BLaER1 treated with 17β-estradiol and CSF1 and Interleukin-3, amounts not matched to agents 10 nM and 100 nM (cell line): ENCODE results near the gene ASMT.
"Not testable (repeated sequence)": the region's sequence is repeated elsewhere in the genome, so short reads cannot be mapped to it uniquely, and the experiment has no call there.

Source experiments
- H3K27ac ChIP-seq, 11 experiments: shearing (Covaris generic); formaldehyde crosslinking; 2 replicates each; pipeline ENCODE4 v1.8.1; 2022
- H3K27me3 ChIP-seq, 11 experiments: shearing (Covaris generic); formaldehyde crosslinking; 2 replicates each; pipeline ENCODE4 v1.8.1; 2022
- H3K36me3 ChIP-seq, 11 experiments: shearing (Covaris generic); formaldehyde crosslinking; 2 replicates each; pipeline ENCODE4 v1.8.1; 2022
- H3K4me1 ChIP-seq, 10 experiments: shearing (Covaris generic); formaldehyde crosslinking; 2 replicates each; pipeline ENCODE4 v1.8.1; 2022
- H3K4me2 ChIP-seq, 11 experiments: shearing (Covaris generic); formaldehyde crosslinking; 2 replicates each; pipeline ENCODE4 v1.8.1; 2022
- H3K4me3 ChIP-seq, 10 experiments: shearing (Covaris generic); formaldehyde crosslinking; 2 replicates each; pipeline ENCODE4 v1.8.1; 2022
- H3K9ac ChIP-seq, 11 experiments: shearing (Covaris generic); formaldehyde crosslinking; 2 replicates each; pipeline ENCODE4 v1.8.1; 2022
- H3K9me3 ChIP-seq, 11 experiments: shearing (Covaris generic); formaldehyde crosslinking; replicated peaks in 1 of 11; 2 replicates each; pipeline ENCODE4 v1.8.1; 2022
- H4K20me1 ChIP-seq, 11 experiments: shearing (Covaris generic); formaldehyde crosslinking; 2 replicates each; pipeline ENCODE4 v1.8.1; 2022
- Cebpa-rat ChIP-seq, 11 experiments: shearing (Covaris generic); IDR thresholded peaks; 2 replicates each; pipeline ENCODE4 v1.8.1; 2022

ASMT gene

GRCh38 chrX:1614927-1615326 is at the start of gene ASMT:
TSS of gene ASMT (plus strand) at chrX:1615059. CDS start at chrX:1615200, 141 bp downstream.
- TF ChIP-seq Cebpa-rat (IDR thresholded peaks at IDR 0.05) = no peak
- Histone ChIP-seq H3K4me2 (no peak within 1 kb of the TSS), H3K36me3 (no peaks in the 10 kb centered on the region)

DNA sequence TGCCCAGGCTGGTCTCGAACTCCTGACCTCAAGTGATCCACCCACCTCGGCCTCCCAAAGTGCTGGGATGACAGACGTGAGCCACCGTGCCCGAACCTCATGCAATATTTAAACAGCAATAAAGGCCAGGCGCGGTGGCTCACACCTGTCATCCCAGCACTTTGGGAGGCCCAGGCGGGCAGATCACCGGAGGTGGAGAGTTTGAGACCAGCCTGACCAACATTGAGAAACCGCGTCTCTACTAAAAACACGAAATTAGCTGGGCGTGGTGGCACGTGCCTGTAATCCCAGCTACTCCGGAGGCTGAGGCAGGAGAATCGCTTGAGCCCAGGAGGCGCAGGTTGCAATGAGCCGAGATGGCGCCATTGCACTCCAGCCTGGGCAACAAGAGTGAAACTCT is 40.7 kb upstream of the ASMT start:
- not testable (repeated sequence) for H3K4me3 ChIP-seq, H4K20me1 ChIP-seq, H3K27me3 ChIP-seq, H3K9ac ChIP-seq, H3K36me3 ChIP-seq, H3K27ac ChIP-seq, H3K4me2 ChIP-seq
- H3K9me3 ChIP-seq = peaks cover 0 to 23% (median 4%) of the 10 kb centered on the region in 11 experiments; a peak in 7 of 22 replicates
- H3K4me1 ChIP-seq = peaks cover 17 to 38% (median 31%) of the 10 kb centered on the region in 10 experiments

More at GRCh38 chrX:1614927-1615326, at the start of gene ASMT:
- peaks cover 0 to 11% (median 0%) of the 10 kb centered on the region in 11 experiments; a peak in 6 of 22 replicates for H3K27me3 ChIP-seq
- H3K27ac ChIP-seq = no peak within 1 kb of the TSS
- no peak within 1 kb of the TSS for H3K4me3 ChIP-seq
- no peaks in the 10 kb centered on the region for H4K20me1 ChIP-seq
- H3K4me1 ChIP-seq = peaks cover 5 to 19% (median 14%) of the 10 kb centered on the region in 10 experiments; a peak in 18 of 20 replicates
- H3K9me3 ChIP-seq = peaks cover 0 to 5% (median 0%) of the 10 kb centered on the region in 11 experiments; a peak in 3 of 22 replicates
- H3K9ac ChIP-seq = no peak within 1 kb of the TSS

- no peak overlapping the region for H3K4me3 ChIP-seq
- H3K36me3 ChIP-seq = no peaks in the 10 kb centered on the region
- TF ChIP-seq Cebpa-rat (IDR thresholded peaks at IDR 0.05) = no peak
- no peaks in the 10 kb centered on the region for H4K20me1 ChIP-seq
- peaks cover 0 to 23% (median 4%) of the 10 kb centered on the region in 11 experiments; a peak in 6 of 22 replicates for H3K9me3 ChIP-seq
- H3K27ac ChIP-seq = no peak overlapping the region
- peak overlapping the region; percentile 0 to 44 (median 39); a peak in 16 of 22 replicates for H3K4me2 ChIP-seq
- H3K9ac ChIP-seq = no peak overlapping the region
- H3K27me3 ChIP-seq = no peaks in the 10 kb centered on the region
- H3K4me1 ChIP-seq = peaks cover 9 to 21% (median 15%) of the 10 kb centered on the region in 10 experiments; a peak in 19 of 20 replicates
Measured at GRCh38 chrX:1576201-1576992, 38.5 kb upstream of the ASMT start.

- Histone ChIP-seq H3K4me2 (no peak overlapping the region), H4K20me1 (no peaks in the 10 kb centered on the region), H3K9ac (no peak overlapping the region), H3K36me3 (no peaks in the 10 kb centered on the region), H3K27me3 (no peaks in the 10 kb centered on the region), H3K9me3 (peaks cover 0 to 16% (median 1%) of the 10 kb centered on the region in 11 experiments; a peak in 6 of 22 replicates), H3K4me3 (no peak overlapping the region), H3K27ac (no peak overlapping the region), H3K4me1 (peaks cover 8 to 18% (median 14%) of the 10 kb centered on the region in 10 experiments; a peak in 17 of 20 replicates)
- TF ChIP-seq Cebpa-rat (IDR thresholded peaks at IDR 0.05) = no peak
Measured at GRCh38 chrX:1577845-1578244, 37.0 kb upstream of the ASMT start.

DNA sequence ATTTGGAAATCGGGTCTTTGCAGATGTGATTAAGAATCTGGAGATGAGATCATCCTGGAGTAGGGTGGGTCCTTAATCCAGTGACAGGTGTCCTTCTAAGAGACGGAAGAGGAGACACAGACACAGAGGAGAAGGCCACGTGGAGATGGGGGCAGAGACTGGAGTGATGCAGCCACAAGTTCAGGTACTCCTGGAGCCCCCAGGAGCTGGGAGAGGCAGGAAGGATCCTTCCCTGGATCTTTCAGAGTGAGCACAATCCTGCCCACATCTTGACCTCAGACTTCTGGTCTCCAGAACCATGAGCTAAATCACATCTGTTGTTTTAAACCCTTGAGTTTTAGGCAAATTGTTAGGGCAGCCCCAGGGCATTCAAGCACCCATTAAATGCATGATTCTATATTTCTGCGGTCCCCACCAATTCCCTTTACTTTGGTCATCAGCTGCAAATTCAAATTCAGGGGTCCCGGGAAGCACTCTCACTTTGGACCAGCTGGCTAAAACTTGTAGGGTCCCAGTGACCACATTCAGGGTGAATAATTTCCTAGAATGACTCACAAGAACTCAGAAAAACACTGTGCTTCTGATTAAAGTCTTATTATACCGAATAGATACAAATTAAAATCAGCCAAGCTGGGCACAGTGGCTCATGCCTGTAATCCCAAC is 36.2 kb upstream of the ASMT start:
- H3K4me3 ChIP-seq = no peak overlapping the region
- H3K27ac ChIP-seq = no peak overlapping the region
- H3K4me2 ChIP-seq = peak overlapping the region in 1 of 11 experiments; percentile 21; a peak in 1 of 22 replicates
- H4K20me1 ChIP-seq = no peaks in the 10 kb centered on the region
- H3K9ac ChIP-seq = no peak overlapping the region
- peaks cover 0 to 11% (median 0%) of the 10 kb centered on the region in 11 experiments; a peak in 1 of 22 replicates for H3K9me3 ChIP-seq
- no peaks in the 10 kb centered on the region for H3K36me3 ChIP-seq
- peaks cover 8 to 22% (median 17%) of the 10 kb centered on the region in 10 experiments; a peak in 17 of 20 replicates for H3K4me1 ChIP-seq
- H3K27me3 ChIP-seq = no peaks in the 10 kb centered on the region
- no peak for TF ChIP-seq Cebpa-rat (IDR thresholded peaks at IDR 0.05)

GRCh38 chrX:1581132-1581531 is 33.7 kb upstream of the ASMT start:
- peaks cover 6 to 20% (median 14%) of the 10 kb centered on the region in 10 experiments; a peak in 17 of 20 replicates for H3K4me1 ChIP-seq
- no peak overlapping the region for H3K9ac ChIP-seq
- no peak overlapping the region for H3K4me3 ChIP-seq
- H3K36me3 ChIP-seq = no peaks in the 10 kb centered on the region
- H3K4me2 ChIP-seq = no peak overlapping the region
- H3K9me3 ChIP-seq = no peaks in the 10 kb centered on the region
- no peak overlapping the region for H3K27ac ChIP-seq
- H4K20me1 ChIP-seq = no peaks in the 10 kb centered on the region
- no peaks in the 10 kb centered on the region for H3K27me3 ChIP-seq
- no peak for TF ChIP-seq Cebpa-rat (IDR thresholded peaks at IDR 0.05)

DNA sequence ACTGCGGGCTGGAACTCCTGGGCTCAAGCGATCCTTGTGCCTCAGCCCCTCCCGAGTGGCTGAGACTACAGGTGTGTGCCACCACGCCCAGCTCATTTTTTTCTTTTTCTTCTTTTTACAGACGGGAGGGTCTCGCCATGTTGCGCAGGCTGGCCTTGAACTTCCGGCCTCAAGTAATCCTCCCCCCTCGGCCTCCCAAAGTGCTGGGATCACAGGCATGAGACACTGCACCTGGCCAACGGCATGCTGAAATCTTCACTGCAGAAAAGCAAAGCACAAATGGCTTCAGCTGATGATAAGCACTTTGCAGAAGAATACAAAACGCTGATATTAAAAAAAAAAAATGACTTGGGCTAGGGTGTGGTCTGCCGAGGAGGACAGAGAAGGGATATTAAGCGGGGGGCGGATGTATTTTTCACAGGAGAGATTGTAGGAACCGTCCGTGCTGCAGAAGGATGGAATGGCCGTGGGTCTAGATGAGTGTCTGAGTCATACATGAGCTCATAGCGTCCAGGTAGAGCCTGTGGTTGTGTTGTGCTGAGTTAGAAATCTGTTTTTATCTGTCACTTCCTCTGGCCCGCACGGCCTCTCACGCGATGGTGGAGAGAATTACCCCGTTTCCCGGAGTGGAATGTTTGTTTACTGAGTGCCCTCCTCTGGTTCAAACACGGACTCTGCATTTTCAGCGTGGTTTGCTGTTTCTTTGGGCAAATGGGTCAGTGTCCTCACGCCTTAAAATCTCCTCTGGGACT is 32.0 kb upstream of the ASMT start:
- TF ChIP-seq Cebpa-rat (IDR thresholded peaks at IDR 0.05) = no peak
- Histone ChIP-seq H4K20me1 (no peaks in the 10 kb centered on the region), H3K36me3 (no peaks in the 10 kb centered on the region), H3K9me3 (no peaks in the 10 kb centered on the region), H3K4me3 (no peak overlapping the region), H3K4me1 (peaks cover 0 to 21% (median 11%) of the 10 kb centered on the region in 10 experiments; a peak in 16 of 20 replicates), H3K4me2 (peak overlapping the region in 4 of 11 experiments; percentile 13 to 48 (median 33); a peak in 7 of 22 replicates), H3K27me3 (no peaks in the 10 kb centered on the region), H3K9ac (no peak overlapping the region), H3K27ac (no peak overlapping the region)

- Histone ChIP-seq H3K36me3 (no peaks in the 10 kb centered on the region), H3K4me3 (no peak overlapping the region), H3K9ac (no peak overlapping the region), H3K4me2 (no peak overlapping the region), H4K20me1 (no peaks in the 10 kb centered on the region), H3K9me3 (no peaks in the 10 kb centered on the region), H3K4me1 (peaks cover 0 to 14% (median 9%) of the 10 kb centered on the region in 10 experiments; a peak in 16 of 20 replicates), H3K27me3 (no peaks in the 10 kb centered on the region), H3K27ac (no peak overlapping the region)
- no peak for TF ChIP-seq Cebpa-rat (IDR thresholded peaks at IDR 0.05)
Measured at GRCh38 chrX:1584237-1585011, 30.4 kb upstream of the ASMT start.
